GM21423 (cell line): Measurements from ENCODE around the gene INTS2.
"Not testable (repeated sequence)": the region's sequence is repeated elsewhere in the genome, so short reads cannot be mapped to it uniquely, and the experiment has no call there.

Experiments used
- ATAC-seq: cut with Tn5 transposase; IDR thresholded peaks from one replicate; pipeline ENCODE4 v1.9.1; 2021; ENCODE audit warnings: mild to moderate bottlenecking, moderate library complexity; ENCODE audit not compliant: unreplicated experiment

The INTS2 gene, protein sequence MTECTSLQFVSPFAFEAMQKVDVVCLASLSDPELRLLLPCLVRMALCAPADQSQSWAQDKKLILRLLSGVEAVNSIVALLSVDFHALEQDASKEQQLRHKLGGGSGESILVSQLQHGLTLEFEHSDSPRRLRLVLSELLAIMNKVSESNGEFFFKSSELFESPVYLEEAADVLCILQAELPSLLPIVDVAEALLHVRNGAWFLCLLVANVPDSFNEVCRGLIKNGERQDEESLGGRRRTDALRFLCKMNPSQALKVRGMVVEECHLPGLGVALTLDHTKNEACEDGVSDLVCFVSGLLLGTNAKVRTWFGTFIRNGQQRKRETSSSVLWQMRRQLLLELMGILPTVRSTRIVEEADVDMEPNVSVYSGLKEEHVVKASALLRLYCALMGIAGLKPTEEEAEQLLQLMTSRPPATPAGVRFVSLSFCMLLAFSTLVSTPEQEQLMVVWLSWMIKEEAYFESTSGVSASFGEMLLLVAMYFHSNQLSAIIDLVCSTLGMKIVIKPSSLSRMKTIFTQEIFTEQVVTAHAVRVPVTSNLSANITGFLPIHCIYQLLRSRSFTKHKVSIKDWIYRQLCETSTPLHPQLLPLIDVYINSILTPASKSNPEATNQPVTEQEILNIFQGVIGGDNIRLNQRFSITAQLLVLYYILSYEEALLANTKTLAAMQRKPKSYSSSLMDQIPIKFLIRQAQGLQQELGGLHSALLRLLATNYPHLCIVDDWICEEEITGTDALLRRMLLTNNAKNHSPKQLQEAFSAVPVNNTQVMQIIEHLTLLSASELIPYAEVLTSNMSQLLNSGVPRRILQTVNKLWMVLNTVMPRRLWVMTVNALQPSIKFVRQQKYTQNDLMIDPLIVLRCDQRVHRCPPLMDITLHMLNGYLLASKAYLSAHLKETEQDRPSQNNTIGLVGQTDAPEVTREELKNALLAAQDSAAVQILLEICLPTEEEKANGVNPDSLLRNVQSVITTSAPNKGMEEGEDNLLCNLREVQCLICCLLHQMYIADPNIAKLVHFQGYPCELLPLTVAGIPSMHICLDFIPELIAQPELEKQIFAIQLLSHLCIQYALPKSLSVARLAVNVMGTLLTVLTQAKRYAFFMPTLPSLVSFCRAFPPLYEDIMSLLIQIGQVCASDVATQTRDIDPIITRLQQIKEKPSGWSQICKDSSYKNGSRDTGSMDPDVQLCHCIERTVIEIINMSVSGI

GRCh38 chr17:61927208-61928100, at the start of gene INTS2:
Gene INTS2 (minus strand): TSS chr17:61927982. CDS start chr17:61926644, 1,338 bp downstream.
- peak; percentile 76 for ATAC-seq

- ATAC-seq = no peak
Measured at GRCh38 chr17:61974115-61974514, 46.3 kb upstream of the INTS2 start.

GRCh38 chr17:61972311-61972710, 44.5 kb upstream of the INTS2 start:
- no peak for ATAC-seq

DNA sequence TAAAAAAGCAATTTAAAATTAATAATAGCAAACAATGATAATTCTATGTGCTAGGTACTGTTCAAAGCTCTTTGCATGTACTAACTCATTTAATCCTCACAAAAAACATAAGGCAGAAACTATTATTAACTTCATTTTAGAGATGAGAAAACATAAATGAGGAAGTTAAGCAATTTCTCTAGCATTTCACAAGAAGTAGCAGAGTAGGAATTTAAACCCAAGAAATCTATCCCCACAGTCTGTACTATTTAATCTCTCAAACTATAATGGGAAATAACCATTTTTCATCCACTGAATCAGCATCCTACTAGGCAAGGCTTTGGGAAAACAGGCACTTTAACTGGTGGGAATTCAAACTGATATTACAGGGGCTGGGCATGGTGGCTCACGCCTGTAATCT, 42.2 kb upstream of the INTS2 start:
- ATAC-seq = no peak

DNA sequence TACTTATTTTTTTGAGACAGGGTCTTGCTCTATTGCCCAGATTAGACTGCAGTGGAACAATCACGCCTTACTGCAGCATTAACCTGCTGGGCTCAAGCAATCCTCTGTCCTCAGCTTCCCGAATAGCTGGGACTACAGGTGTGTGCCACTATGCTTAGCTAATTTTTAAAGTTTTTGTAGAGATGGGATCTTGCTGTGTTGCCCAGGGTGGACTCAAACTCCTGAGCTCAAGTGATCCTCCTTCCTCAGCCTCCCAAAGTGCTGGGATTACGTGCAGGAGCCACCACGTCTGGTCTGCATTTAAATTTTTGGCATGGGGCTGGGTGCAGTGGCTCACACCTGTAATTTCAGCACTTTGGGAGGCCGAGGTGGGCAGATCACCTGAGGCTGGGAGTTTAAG, 41.0 kb upstream of the INTS2 start:
- ATAC-seq = no peak

DNA sequence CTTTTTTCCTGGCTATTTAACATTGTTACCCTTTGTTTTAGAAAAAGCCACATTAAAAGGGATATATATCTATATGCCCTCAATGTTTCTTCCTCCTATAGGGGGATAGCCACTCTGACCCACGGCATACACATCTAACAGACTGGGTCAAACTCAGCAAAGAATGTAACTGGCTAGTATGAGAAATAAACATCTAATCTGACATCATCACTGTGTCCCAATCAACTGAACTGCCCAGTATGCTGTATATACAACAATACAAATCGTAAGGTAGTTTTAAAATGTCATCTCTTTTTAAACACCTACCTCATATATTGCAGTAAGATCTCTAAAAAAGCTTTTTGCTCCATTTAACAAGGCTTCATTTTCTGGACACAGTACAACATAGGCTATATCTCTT, 39.9 kb upstream of the INTS2 start:
- no peak for ATAC-seq

DNA sequence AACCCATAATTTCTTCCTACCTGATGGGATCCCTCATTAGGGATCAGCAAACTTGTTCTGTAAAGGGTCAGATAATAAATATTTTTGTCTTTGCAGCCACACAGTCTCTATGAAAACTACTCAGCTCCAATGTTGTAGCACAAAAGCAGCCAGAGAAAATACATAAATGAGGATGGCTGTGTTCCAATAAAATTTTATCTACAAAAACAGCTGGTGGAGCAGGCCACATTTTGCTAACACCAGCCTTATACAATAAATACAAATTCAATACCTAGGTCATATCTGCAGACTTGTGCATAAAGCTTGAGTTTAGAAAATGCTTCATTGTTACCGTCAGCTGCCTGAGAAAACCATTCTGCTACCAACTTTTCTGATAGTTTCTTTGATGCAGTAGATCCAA, 38.4 kb upstream of the INTS2 start:
- ATAC-seq = no peak

DNA sequence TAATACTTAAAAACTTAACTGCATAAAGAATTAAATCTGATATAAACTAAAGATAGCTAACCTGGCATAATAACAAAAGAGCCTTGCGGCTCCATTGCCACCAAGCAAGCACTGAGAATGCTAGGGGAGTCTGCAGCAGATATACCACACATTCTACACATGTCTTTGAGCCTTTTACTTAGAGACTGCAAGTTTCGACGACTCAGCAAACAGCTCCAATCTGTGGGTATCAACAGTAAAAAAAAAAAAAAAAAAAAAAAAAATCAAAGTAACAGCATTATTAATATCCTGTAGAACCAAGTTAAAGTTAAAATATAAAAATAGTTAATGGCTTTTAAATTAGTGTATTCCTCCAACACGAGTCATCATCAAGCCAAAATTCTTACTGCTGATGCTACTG, 27.8 kb upstream of the INTS2 start:
- ATAC-seq = no peak

- ATAC-seq = no peak
Measured at GRCh38 chr17:61947367-61948078, 19.7 kb upstream of the INTS2 start.

- ATAC-seq = no peak
Measured at GRCh38 chr17:61946359-61946758, 18.6 kb upstream of the INTS2 start.

GRCh38 chr17:61943117-61943516, 15.3 kb upstream of the INTS2 start:
- ATAC-seq = no peak

- no peak for ATAC-seq
Measured at GRCh38 chr17:61942085-61942484, 14.3 kb upstream of the INTS2 start.

DNA sequence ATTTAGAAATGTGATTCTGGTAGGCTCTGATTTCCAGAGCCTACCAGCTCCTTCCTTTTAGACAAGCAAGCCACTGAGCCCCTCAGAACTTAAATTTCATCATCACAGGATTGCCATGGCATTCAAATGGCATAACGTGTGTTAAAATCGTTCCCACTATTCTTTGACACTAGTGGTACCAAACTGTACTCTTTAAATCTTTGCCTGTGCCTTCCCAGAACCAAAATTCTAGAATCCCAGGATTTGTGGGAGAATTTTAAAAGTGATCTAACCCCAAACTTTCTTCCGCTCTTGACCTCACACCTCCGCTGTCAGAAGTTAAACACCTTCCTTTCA, 287 bp upstream of the INTS2 start:
- no peak for ATAC-seq

DNA sequence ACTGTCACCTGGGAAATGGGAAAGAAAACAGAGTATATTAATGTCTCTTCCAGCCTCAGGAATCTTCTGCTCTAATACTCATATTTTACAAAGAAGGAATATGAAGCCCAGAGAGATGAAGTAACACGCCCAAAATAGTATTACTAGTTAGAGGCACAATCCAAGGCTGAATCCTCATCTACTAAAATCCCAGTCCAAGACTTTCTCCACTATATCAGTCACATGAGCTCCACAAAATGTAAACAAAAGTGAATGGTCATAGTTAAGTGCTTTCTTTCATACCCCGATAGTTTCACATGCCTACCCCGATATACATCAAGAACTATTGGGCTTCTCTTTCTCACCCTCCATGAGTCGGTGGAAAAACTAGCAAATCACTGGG, 965 bp downstream of the INTS2 start:
- no peak for ATAC-seq

DNA sequence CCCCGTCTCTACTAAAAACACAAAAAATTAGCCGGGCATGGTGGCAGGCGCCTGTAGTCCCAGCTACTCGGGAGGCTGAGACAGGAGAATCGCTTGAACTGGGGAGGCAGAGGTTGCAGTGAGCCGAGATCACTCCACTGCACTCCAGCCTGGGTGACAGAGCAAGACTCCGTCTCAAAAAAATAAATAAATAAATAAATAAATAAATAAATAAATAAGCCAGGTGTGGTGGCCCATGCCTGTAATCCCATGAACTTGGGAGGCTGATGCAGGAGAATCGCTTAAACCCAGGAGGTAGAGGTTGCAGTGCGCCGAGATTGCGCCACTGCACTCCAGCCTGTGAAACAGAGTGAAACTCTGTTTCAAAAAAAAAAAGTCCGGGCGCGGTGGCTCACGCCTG, 12.6 kb downstream of the INTS2 start:
- not testable (repeated sequence) for ATAC-seq

GRCh38 chr17:61908292-61909037, 19.3 kb downstream of the INTS2 start:
- ATAC-seq = no peak

DNA sequence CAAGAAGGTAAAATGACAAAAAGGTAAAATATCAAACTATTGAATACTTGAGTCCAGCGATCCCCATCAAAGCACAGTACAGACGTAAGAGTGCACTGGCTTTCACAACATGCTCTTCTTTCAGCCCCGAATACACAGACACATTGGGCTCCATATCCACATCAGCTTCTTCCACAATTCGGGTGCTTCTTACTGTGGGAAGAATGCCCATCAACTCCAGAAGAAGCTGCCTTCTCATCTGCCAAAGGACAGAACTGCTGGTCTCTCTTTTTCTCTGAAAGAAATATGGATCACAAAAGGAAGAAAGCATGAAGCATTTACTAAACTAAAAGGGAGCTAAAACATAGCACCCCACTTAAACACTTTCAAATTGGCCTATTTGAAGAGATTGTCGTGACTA, 20.4 kb downstream of the INTS2 start:
- no peak for ATAC-seq

- ATAC-seq = peak; percentile 72
Measured at GRCh38 chr17:61904094-61904710, 23.6 kb downstream of the INTS2 start.

DNA sequence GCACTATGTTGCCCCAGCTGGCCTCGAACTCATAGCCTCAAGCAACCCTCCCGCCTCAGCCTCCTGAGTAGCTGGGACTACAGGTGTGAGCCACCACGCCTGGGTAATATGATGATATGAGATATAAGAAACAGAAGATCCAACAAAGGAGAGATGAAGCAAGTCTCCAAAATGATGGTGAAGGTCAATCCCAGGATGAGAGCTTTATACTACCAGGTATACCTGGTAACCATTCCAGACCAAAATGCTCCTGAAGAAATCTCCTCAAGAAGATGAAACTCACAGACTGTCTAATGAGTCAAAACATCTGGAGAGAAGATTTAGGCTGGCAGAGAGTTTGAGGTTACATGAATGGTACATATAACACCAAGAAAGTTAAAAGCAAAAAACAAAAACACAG, 24.5 kb downstream of the INTS2 start:
- no peak for ATAC-seq
